Activated CD8-positive, alpha-beta memory T cell treated with anti-CD3 and anti-CD28 coated beads for 36 hours (primary cell): ENCODE measurements around the gene MET. TPM values are rescaled to one million over a fixed set of nuclear protein-coding genes. Genes with fewer than 3 reads are reported as not detected.

Experiments used
- CTCF ChIA-PET: fragments of 350-600 bp; sonication (Branson Sonifier 250); formaldehyde crosslinking; loops from one replicate; lab custom pipeline; 2021; ENCODE audit warnings: antibody characterized with exemption; lab: Charles Lee
- POLR2A ChIA-PET: fragments of 350-600 bp; sonication (Branson Sonifier 250); formaldehyde crosslinking; loops from one replicate; lab custom pipeline; 2021; ENCODE audit warnings: antibody characterized with exemption; lab: Charles Lee
- total RNA-seq, 2 experiments: library from RNA; stranded (reverse); gene quantifications; one replicate each; pipeline ENCODE4 v1.2.3, GENCODE V29; 2021

Gene MET
- total RNA-seq, 2 experiments from 2014 or later: 2.4 to 2.8 TPM

- ChIA-PET CTCF (no interaction called here), POLR2A (no interaction called here)
Measured at GRCh38 chr7:116772926-116773749, 101.1 kb downstream of the MET start.

- ChIA-PET CTCF (no interaction called here), POLR2A (interaction anchor here (0.6 kb wide), 1 partner anchor 107 kb away, joined by 3 read pairs; no protein-coding TSS in a partner anchor)
Measured at GRCh38 chr7:116776046-116776445, 104.0 kb downstream of the MET start.

GRCh38 chr7:116776610-116777289 lies 104.8 kb downstream of the MET start:
- POLR2A ChIA-PET: interaction anchor here (0.6 kb wide), 1 partner anchor 106 kb away, joined by 3 read pairs; no protein-coding TSS in a partner anchor
- CTCF ChIA-PET: no interaction called here

GRCh38 chr7:116777651-116778281 lies 105.8 kb downstream of the MET start:
- CTCF ChIA-PET: interaction anchor here (1.1 kb wide), 1 partner anchor 106 kb away, joined by 3 read pairs; the partner anchor contains the start of gene MET
- POLR2A ChIA-PET: no interaction called here

GRCh38 chr7:116779216-116779615 lies 107.2 kb downstream of the MET start:
- CTCF ChIA-PET: interaction anchor here (1.1 kb wide), 1 partner anchor 107 kb away, joined by 3 read pairs; the partner anchor contains the start of gene MET
- POLR2A ChIA-PET: no interaction called here

- ChIA-PET POLR2A (no interaction called here), CTCF (interaction anchor here (0.8 kb wide), 1 partner anchor 147 kb away, joined by 3 read pairs; no protein-coding TSS in a partner anchor)
Measured at GRCh38 chr7:116779931-116780330, 107.9 kb downstream of the MET start.

GRCh38 chr7:116780521-116780920 lies 108.5 kb downstream of the MET start:
- CTCF ChIA-PET: no interaction called here
- POLR2A ChIA-PET: no interaction called here

GRCh38 chr7:116780966-116781365 lies 109.0 kb downstream of the MET start:
- ChIA-PET CTCF (no interaction called here), POLR2A (no interaction called here)

GRCh38 chr7:116781584-116781983 lies 109.6 kb downstream of the MET start:
- POLR2A ChIA-PET: no interaction called here
- CTCF ChIA-PET: no interaction called here

GRCh38 chr7:116782177-116782711 lies 110.2 kb downstream of the MET start:
- CTCF ChIA-PET: no interaction called here
- POLR2A ChIA-PET: no interaction called here

- CTCF ChIA-PET: no interaction called here
Measured at GRCh38 chr7:116783666-116784318, 111.8 kb downstream of the MET start.

GRCh38 chr7:116784647-116785046 lies 112.7 kb downstream of the MET start:
- ChIA-PET CTCF (interaction anchor here (0.7 kb wide), 1 partner anchor 1153 kb away, joined by 3 read pairs; no protein-coding TSS in a partner anchor), POLR2A (no interaction called here)

More at GRCh38 chr7:116783666-116784318, 111.8 kb downstream of the MET start:
- POLR2A ChIA-PET: no interaction called here

- ChIA-PET CTCF (interaction anchor here (1.4 kb wide), 3 partner anchors 111 to 195 kb away, joined by 4 to 5 read pairs (median 4); partner anchors contain the start of gene MET), POLR2A (no interaction called here)
Measured at GRCh38 chr7:116785843-116786242, 113.8 kb downstream of the MET start.

GRCh38 chr7:116786791-116787443 lies 114.9 kb downstream of the MET start:
- ChIA-PET CTCF (interaction anchor here (1.0 to 1.4 kb wide), 4 partner anchors 52 to 196 kb away, joined by 3 to 5 read pairs (median 4); partner anchors contain the start of gene MET), POLR2A (no interaction called here)

- POLR2A ChIA-PET: no interaction called here
Measured at GRCh38 chr7:116787881-116788280, 115.9 kb downstream of the MET start.

GRCh38 chr7:116788572-116789197 lies 116.7 kb downstream of the MET start:
- ChIA-PET POLR2A (no interaction called here), CTCF (no interaction called here)

More at GRCh38 chr7:116787881-116788280, 115.9 kb downstream of the MET start:
- CTCF ChIA-PET: no interaction called here

- ChIA-PET POLR2A (no interaction called here), CTCF (no interaction called here)
Measured at GRCh38 chr7:116790025-116790424, 118.0 kb downstream of the MET start.

GRCh38 chr7:116792813-116793212 lies 120.8 kb downstream of the MET start:
- ChIA-PET CTCF (no interaction called here), POLR2A (no interaction called here)
